Measurements from ENCODE around the gene SH3RF2.
"Not testable (repeated sequence)": the region's sequence is repeated elsewhere in the genome, so short reads cannot be mapped to it uniquely, and the experiment has no call there.

Gene SH3RF2, protein sequence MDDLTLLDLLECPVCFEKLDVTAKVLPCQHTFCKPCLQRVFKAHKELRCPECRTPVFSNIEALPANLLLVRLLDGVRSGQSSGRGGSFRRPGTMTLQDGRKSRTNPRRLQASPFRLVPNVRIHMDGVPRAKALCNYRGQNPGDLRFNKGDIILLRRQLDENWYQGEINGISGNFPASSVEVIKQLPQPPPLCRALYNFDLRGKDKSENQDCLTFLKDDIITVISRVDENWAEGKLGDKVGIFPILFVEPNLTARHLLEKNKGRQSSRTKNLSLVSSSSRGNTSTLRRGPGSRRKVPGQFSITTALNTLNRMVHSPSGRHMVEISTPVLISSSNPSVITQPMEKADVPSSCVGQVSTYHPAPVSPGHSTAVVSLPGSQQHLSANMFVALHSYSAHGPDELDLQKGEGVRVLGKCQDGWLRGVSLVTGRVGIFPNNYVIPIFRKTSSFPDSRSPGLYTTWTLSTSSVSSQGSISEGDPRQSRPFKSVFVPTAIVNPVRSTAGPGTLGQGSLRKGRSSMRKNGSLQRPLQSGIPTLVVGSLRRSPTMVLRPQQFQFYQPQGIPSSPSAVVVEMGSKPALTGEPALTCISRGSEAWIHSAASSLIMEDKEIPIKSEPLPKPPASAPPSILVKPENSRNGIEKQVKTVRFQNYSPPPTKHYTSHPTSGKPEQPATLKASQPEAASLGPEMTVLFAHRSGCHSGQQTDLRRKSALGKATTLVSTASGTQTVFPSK

DNA sequence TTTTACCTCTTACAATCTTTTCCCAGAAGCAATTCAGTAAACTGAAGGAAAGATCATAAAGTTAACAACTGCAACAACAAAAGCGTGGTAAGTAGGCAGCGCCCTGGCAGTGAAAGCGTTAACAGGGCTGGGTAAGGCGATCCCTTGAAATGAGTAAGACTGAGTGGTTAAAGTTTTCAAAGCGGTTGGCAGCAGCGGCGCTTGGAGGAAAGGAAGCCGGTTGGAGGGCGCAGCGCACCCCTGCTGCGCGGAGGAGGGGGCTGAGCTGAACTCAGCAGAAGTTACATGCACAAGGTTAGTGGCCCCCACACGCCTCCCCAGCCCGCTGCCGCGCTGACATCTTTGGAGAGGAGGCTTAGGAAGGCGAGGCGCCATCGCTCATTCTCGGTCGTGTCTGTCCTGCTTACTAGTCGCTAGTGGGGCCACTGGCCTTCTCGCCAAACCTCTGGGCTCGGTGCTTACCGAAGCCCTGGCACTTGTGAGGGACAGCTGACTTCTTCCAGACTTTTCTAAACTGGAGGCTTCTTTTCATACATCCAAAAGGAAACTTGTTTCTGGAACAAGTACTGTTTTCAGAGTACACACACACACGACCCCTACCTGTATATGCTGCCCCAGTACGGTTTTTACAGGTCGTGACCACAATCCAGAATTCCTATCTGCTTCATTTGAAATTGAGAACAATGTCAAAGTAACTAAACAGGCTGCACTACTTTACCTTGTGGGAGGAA, at the start of gene SH3RF2:
Gene SH3RF2 (plus strand): TSS at position 178 of the 731 bp plus-strand sequence. CDS start 1,351 bp downstream, outside the sequence.
- TF ChIP-seq, protein P1, sequence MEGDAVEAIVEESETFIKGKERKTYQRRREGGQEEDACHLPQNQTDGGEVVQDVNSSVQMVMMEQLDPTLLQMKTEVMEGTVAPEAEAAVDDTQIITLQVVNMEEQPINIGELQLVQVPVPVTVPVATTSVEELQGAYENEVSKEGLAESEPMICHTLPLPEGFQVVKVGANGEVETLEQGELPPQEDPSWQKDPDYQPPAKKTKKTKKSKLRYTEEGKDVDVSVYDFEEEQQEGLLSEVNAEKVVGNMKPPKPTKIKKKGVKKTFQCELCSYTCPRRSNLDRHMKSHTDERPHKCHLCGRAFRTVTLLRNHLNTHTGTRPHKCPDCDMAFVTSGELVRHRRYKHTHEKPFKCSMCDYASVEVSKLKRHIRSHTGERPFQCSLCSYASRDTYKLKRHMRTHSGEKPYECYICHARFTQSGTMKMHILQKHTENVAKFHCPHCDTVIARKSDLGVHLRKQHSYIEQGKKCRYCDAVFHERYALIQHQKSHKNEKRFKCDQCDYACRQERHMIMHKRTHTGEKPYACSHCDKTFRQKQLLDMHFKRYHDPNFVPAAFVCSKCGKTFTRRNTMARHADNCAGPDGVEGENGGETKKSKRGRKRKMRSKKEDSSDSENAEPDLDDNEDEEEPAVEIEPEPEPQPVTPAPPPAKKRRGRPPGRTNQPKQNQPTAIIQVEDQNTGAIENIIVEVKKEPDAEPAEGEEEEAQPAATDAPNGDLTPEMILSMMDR (IDR thresholded peaks at IDR 0.05) = no peak
- peaks cover 6 to 13% of the 10 kb centered on the region in 2 experiments for H3K4me1 ChIP-seq (ENCODE audit: control insufficient read depth in 1 of 2, insufficient read depth in 1 of 2, low read depth in 1 of 2, low read length in 1 of 2)
- no peaks in the 10 kb centered on the region for H3K9me3 ChIP-seq
- H3K27ac ChIP-seq = no peak within 1 kb of the TSS
- no peak within 1 kb of the TSS for H3K4me3 ChIP-seq (ENCODE audit: low read depth in 1 of 2, low read length in 1 of 2)
- H3K36me3 ChIP-seq = no peaks in the 10 kb centered on the region
- H3K27me3 ChIP-seq = peaks cover 82% of the 10 kb centered on the region

DNA sequence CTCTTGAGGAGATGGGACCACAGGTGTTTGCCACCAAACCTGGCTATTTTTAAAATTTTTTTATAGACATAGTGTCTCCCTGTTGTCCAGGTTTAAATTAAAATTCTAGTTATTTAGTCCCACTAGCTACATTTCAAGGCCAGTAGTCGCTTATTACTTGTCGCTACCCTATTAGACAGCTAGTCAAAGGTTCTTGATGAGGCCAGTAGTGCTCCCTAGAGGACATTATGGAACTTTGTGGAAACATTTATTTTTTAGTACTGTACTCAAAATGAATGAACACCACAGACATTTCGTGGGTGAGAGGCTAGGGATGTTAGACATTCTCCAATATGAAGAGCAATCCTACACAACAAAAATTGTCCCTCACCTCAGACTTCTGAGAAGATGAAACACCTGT, 49.2 kb upstream of the SH3RF2 start:
- Histone ChIP-seq H3K9me3 (no peaks in the 10 kb centered on the region), H3K27me3 (no peaks in the 10 kb centered on the region), H3K4me1 (ENCODE audit: control insufficient read depth in 1 of 2, insufficient read depth in 1 of 2, low read depth in 1 of 2, low read length in 1 of 2) (no peaks in the 10 kb centered on the region), H3K27ac (no peak overlapping the region), H3K36me3 (no peaks in the 10 kb centered on the region), H3K4me3 (ENCODE audit: low read depth in 1 of 2, low read length in 1 of 2) (no peak overlapping the region)
- TF ChIP-seq, protein P1 (IDR thresholded peaks at IDR 0.05) = no peak

DNA sequence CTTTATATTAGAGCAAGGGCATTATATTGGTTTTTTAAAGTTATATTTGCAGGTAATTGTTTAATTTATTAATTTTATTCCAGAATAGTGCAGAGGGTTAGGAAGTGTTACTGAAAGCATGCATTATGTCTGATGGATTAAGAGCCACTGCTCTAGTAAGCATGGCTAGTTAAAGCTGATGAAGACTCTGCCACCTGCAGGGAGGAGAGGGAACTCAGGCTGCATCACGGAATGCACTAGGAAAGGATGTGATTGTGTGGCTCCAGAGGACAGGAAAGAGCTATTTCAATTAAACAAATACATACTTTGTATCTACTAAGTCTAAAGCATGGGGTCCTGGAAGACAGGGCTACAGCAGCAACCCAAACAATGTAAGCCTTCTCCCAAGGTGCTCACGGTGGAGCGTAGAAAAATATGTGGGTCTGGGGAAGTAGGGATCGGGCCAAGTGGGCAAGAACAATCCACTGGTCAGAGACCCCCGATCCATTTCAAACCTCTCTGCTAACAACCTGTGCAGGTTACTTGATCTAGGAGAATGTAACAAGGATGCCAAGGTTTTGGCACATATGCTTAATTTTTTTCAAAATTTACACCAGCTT, 48.3 kb upstream of the SH3RF2 start:
- H3K27ac ChIP-seq = no peak overlapping the region
- H3K36me3 ChIP-seq = no peaks in the 10 kb centered on the region
- no peaks in the 10 kb centered on the region for H3K27me3 ChIP-seq
- no peaks in the 10 kb centered on the region for H3K9me3 ChIP-seq
- no peak overlapping the region for H3K4me3 ChIP-seq (ENCODE audit: low read depth in 1 of 2, low read length in 1 of 2)
- H3K4me1 ChIP-seq (ENCODE audit: control insufficient read depth in 1 of 2, insufficient read depth in 1 of 2, low read depth in 1 of 2, low read length in 1 of 2) = no peaks in the 10 kb centered on the region
- TF ChIP-seq, protein P1 (IDR thresholded peaks at IDR 0.05) = no peak

DNA sequence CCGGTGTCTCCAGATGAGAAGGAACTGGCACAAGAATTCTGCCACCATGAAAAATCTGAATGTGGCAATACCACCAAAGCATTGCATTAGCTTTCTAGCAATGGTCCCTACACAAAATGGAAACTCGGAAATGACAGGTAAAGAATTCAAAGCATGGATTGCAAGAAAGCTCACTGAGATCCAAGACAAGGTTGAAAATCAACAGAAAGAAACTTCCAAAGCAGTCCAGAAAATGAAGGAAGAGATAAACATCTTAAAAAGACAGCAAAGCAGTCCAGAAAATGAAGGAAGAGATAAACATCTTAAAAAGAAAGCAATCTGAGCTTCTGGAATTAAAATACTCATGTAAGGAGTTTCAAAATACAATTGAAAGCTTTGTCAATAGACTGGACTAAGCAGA, 46.8 kb upstream of the SH3RF2 start:
- no peaks in the 10 kb centered on the region for H3K27me3 ChIP-seq

DNA sequence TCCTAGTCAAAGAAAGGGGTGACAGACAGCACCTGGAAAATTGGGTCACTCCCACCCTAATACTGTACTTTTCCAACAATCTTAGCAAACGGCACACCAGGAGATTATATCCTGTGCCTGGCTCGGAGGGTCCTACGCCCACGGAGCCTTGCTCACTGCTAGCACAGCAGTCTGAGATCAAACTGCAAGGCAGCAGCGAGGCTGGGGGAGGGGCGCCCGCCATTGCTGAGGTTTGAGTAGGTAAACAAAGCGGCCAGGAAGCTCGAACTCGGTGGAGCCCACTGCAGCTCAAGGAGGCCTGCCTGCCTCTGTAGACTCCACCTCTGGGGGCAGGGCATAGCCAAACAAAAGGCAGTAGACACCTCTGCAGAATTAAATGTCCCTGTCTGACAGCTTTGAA, 45.0 kb upstream of the SH3RF2 start:
- not testable (repeated sequence) for H3K27me3 ChIP-seq; H3K4me3 ChIP-seq (ENCODE audit: low read depth in 1 of 2, low read length in 1 of 2); H3K9me3 ChIP-seq; H3K4me1 ChIP-seq (ENCODE audit: control insufficient read depth in 1 of 2, insufficient read depth in 1 of 2, low read depth in 1 of 2, low read length in 1 of 2); H3K36me3 ChIP-seq; H3K27ac ChIP-seq

More for the DNA sequence above, 46.8 kb upstream of the SH3RF2 start:
- TF ChIP-seq, protein P1 (IDR thresholded peaks at IDR 0.05) = no peak
- no peaks in the 10 kb centered on the region for H3K9me3 ChIP-seq
- no peak overlapping the region for H3K4me3 ChIP-seq (ENCODE audit: low read depth in 1 of 2, low read length in 1 of 2)
- no peaks in the 10 kb centered on the region for H3K4me1 ChIP-seq (ENCODE audit: control insufficient read depth in 1 of 2, insufficient read depth in 1 of 2, low read depth in 1 of 2, low read length in 1 of 2)
- H3K36me3 ChIP-seq = no peaks in the 10 kb centered on the region
- no peak overlapping the region for H3K27ac ChIP-seq
